ENCODE data around the gene SYNC.
"Not testable (repeated sequence)": the region's sequence is repeated elsewhere in the genome, so short reads cannot be mapped to it uniquely, and the experiment has no call there.

GRCh38 chr1:32711221-32711620 lies 8.7 kb upstream of the SYNC start:
- TF ChIP-seq CTCF (IDR thresholded peaks at IDR 0.05; ENCODE audit: low read depth, low read length); EZH2phosphoT487 (IDR thresholded peaks at IDR 0.05; ENCODE audit: low read depth): not testable (repeated sequence)

Measured in OCI-LY3 (cell line).